HG03571 (cell line): ENCODE data around the gene OR4C15.

ENCODE experiments used
- ATAC-seq: cut with Tn5 transposase; IDR thresholded peaks from one replicate; pipeline ENCODE4 v1.9.1; 2021; ENCODE audit not compliant: unreplicated experiment

OR4C15 gene

GRCh38 chr11:55554169-55554568 is at the start of gene OR4C15:
TSS of gene OR4C15 (plus strand) at chr11:55554469. CDS start at chr11:55554469, 0 bp downstream.
- ATAC-seq, result no peak

- no peak for ATAC-seq
These were observed 17.6 kb downstream of the OR4C15 start, which contains the start of gene OR4C16 for GRCh38 chr11:55571828-55572227. TSS of gene OR4C16 (plus strand) at chr11:55572128. CDS start at chr11:55572128, 0 bp downstream.

GRCh38 chr11:55572548-55572947 is 18.3 kb downstream of the OR4C15 start:
- ATAC-seq, result no peak
